ENCODE data around the gene CRELD1.

Gene CRELD1

DNA sequence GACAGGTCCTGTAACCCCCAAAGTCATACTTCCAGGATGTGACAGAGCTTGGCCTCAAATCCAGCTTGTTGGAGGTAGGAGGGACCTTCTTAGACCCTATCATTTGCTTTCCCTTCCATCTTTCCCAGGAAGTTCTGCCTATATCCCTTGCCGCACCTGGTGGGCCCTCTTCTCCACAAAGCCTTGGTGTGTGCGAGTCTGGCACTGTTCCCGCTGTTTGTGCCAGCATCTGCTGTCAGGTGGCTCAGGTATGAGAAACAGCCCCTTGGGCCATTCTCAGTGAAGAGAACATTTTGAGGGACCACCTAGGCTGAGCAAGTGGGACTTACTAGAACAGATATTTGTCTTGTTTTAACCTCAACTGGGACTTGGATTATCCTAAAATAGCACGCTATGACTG lies 29.7 kb upstream of the CRELD1 start:
- no peak for TF ChIP-seq MYC (IDR thresholded peaks at IDR 0.05; ENCODE audit: low read depth, low read length)
- no peak for TF ChIP-seq POLR2A (IDR thresholded peaks at IDR 0.05; ENCODE audit: extremely low read depth, insufficient read length)
- TF ChIP-seq CTCF (IDR thresholded peaks at IDR 0.05; ENCODE audit: low read depth, low read length): no peak
- no peak for TF ChIP-seq MAX (IDR thresholded peaks at IDR 0.05; ENCODE audit: low read depth, low read length)
- no peak for DNase-seq (ENCODE audit: low read depth)
- H3K4me3 ChIP-seq (ENCODE audit: low read depth, low read length): peak overlapping the region; percentile 82

DNA sequence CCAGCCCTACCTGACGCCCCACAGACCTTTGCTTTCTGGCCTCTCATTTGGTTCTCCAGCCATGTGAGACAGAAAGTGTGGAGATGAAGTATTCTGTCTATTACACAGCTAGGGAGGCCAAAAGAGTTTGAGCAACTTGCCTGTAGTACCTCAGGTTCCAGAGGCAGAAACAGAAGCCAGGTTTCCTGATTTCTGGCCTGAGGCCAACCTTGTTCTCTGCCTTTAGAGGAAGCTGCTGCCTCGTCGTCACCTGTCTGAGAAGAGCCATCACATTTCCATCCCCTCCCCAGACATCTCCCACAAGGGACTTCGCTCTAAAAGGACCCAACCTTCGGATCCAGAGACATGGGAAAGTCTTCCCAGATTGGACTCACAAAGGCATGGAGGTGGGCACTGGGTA lies 27.2 kb upstream of the CRELD1 start:
- DNase-seq (ENCODE audit: low read depth): no peak
- TF ChIP-seq POLR2A (IDR thresholded peaks at IDR 0.05; ENCODE audit: extremely low read depth, insufficient read length) (no peak), MYC (IDR thresholded peaks at IDR 0.05; ENCODE audit: low read depth, low read length) (no peak), MAX (IDR thresholded peaks at IDR 0.05; ENCODE audit: low read depth, low read length) (no peak), CTCF (IDR thresholded peaks at IDR 0.05; ENCODE audit: low read depth, low read length) (no peak)
- H3K4me3 ChIP-seq (ENCODE audit: low read depth, low read length): no peak overlapping the region

- DNase-seq (ENCODE audit: low read depth): no peak
- TF ChIP-seq CTCF (IDR thresholded peaks at IDR 0.05; ENCODE audit: low read depth, low read length): no peak
- no peak for TF ChIP-seq POLR2A (IDR thresholded peaks at IDR 0.05; ENCODE audit: extremely low read depth, insufficient read length)
- no peak for TF ChIP-seq MAX (IDR thresholded peaks at IDR 0.05; ENCODE audit: low read depth, low read length)
- no peak for TF ChIP-seq MYC (IDR thresholded peaks at IDR 0.05; ENCODE audit: low read depth, low read length)
- H3K4me3 ChIP-seq (ENCODE audit: low read depth, low read length): no peak overlapping the region
Observed at GRCh38 chr3:9908286-9908685, 25.3 kb upstream of the CRELD1 start.

DNA sequence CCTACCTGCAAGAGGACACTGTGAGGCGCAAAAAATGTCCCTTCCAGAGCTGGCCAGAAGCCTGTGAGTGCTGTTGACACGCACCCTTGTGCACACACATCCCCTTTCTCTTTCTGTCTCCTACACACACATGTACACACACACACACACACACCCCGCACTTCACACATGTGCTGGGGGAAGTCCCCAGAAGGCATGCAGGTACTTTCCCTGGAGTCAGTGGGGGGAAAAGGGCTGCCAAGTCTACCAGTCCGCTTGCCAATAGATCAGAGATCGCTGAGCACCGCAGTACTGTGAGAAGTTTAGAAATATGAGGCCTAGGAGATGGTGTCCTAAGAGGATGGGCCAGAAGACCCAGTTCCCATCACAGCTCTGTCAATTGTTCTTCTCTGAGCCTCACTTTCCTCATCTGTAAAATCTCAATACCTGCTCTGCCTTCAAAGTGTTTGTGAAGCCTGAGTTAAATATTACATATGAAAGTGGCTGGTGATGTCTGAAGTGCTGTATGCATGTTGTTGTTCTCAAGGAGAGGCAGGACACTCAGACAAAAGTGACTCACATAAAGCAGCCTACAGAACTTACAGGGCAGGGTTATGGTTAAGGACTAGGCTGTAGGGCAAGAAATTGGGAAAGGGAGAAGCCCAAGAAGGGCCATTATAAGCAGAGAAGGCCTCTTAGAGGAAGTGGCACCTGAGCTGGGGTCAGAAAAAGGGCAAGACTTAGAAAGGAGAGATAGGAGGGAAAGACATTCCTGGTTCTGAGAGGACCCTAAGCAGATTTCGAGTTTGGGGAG lies 24.2 kb upstream of the CRELD1 start:
- H3K4me3 ChIP-seq (ENCODE audit: low read depth, low read length): no peak overlapping the region
- TF ChIP-seq POLR2A (IDR thresholded peaks at IDR 0.05; ENCODE audit: extremely low read depth, insufficient read length): no peak
- no peak for TF ChIP-seq MAX (IDR thresholded peaks at IDR 0.05; ENCODE audit: low read depth, low read length)
- TF ChIP-seq CTCF (IDR thresholded peaks at IDR 0.05; ENCODE audit: low read depth, low read length): no peak
- TF ChIP-seq MYC (IDR thresholded peaks at IDR 0.05; ENCODE audit: low read depth, low read length): no peak
- DNase-seq (ENCODE audit: low read depth): no peak

- TF ChIP-seq POLR2A (IDR thresholded peaks at IDR 0.05; ENCODE audit: extremely low read depth, insufficient read length): no peak
- no peak for TF ChIP-seq MYC (IDR thresholded peaks at IDR 0.05; ENCODE audit: low read depth, low read length)
- no peak for TF ChIP-seq MAX (IDR thresholded peaks at IDR 0.05; ENCODE audit: low read depth, low read length)
- no peak for TF ChIP-seq CTCF (IDR thresholded peaks at IDR 0.05; ENCODE audit: low read depth, low read length)
- peak; percentile 94 for DNase-seq (ENCODE audit: low read depth)
Observed at GRCh38 chr3:9911863-9912262, 21.8 kb upstream of the CRELD1 start.

More at GRCh38 chr3:9911863-9912262, 21.8 kb upstream of the CRELD1 start:
- no peak overlapping the region for H3K4me3 ChIP-seq (ENCODE audit: low read depth, low read length)

All from NB4 (cell line).